GM12878 (cell line): ENCODE measurements around the gene IER5L. TPM values are rescaled to one million over a fixed set of nuclear protein-coding genes. Genes with fewer than 3 reads are reported as not detected.

Experiments
- ATAC-seq: fragments of 200-7000 bp; cut with Tn5 transposase; 3 replicates; pipeline ENCODE4 v1.9.1; 2020; ENCODE audit warnings: mild to moderate bottlenecking, moderate library complexity
- BruUV-seq: library from RNA; stranded (reverse); fragments of 400-500 nt; replicated peaks from 2 replicates; lab custom pipeline; 2021; lab: Mats Ljungman, UMichigan
- CTCF ChIA-PET: fragments of 300-600 bp; sonication (Branson Sonifier 250); formaldehyde crosslinking; extraction: SDS; loops from one replicate; lab custom pipeline; 2021; ENCODE audit warnings: inconsistent platforms; lab: Yijun Ruan, JAX
- POLR2A ChIA-PET: fragments of 350-600 bp; formaldehyde crosslinking; extraction: SDS; loops from one replicate; lab custom pipeline; 2021; ENCODE audit warnings: inconsistent platforms; lab: Charles Lee
- RAD21 ChIA-PET: fragments of 300-600 bp; sonication (Branson Sonifier 250); formaldehyde crosslinking; loops from one replicate; lab custom pipeline; 2023; ENCODE audit warnings: antibody characterized with exemption; ENCODE audit not compliant: unreplicated experiment; lab: Charles Lee
- SMC1A ChIA-PET: fragments of 300-600 bp; sonication (Branson Sonifier 250); formaldehyde crosslinking; loops from one replicate; lab custom pipeline; 2023; ENCODE audit not compliant: unreplicated experiment, uncharacterized antibody; lab: Charles Lee
- DNase-seq: peaks from one replicate; pipeline ENCODE4 v3.0.0-alpha.2; 2011; ENCODE audit warnings: low read depth, low spot score
- FAIRE-seq: peaks from 3 replicates; lab custom pipeline; 2011; peaks lifted over from hg19 to GRCh38; lab: Jason Lieb, UNC
- H2AFZ ChIP-seq: 2 replicates; pipeline ENCODE4 v1.6.0; 2011; ENCODE audit warnings: low read depth, low read length, control low read depth; ENCODE audit not compliant: control insufficient read depth
- H3K27ac ChIP-seq: 2 replicates; pipeline ENCODE4 v1.5.1; 2011; ENCODE audit warnings: control low read depth; ENCODE audit not compliant: control insufficient read depth, insufficient read depth
- H3K27me3 ChIP-seq, 2 experiments: replicated peaks in 1 of 2; 2 replicates each; pipeline versions ENCODE4 v1.6.0 to v1.6.1; 2011; ENCODE audit warnings: low read length in 1 of 2; ENCODE audit not compliant: control insufficient read depth in 2 of 2, insufficient read depth in 2 of 2
- H3K36me3 ChIP-seq, 2 experiments: 2 replicates each; pipeline ENCODE4 v1.5.1; 2011; ENCODE audit warnings: low read length in 1 of 2; ENCODE audit not compliant: control insufficient read depth in 2 of 2, insufficient read depth in 2 of 2
- H3K4me1 ChIP-seq: 2 replicates; pipeline ENCODE4 v1.6.1; 2011; ENCODE audit warnings: mild to moderate bottlenecking, low read length, moderate library complexity, mixed read lengths; ENCODE audit not compliant: control insufficient read depth, insufficient read depth
- H3K4me2 ChIP-seq: 2 replicates; pipeline ENCODE4 v1.6.0; 2011; ENCODE audit warnings: control low read depth; ENCODE audit not compliant: control insufficient read depth, insufficient read depth
- H3K4me3 ChIP-seq: fragments of 200-600 bp; sonication (generic); 2 replicates; pipeline ENCODE4 v1.5.1; 2016
- H3K79me2 ChIP-seq: 2 replicates; pipeline ENCODE4 v1.6.0; 2011; ENCODE audit warnings: low read length; ENCODE audit not compliant: control insufficient read depth, insufficient read depth
- H3K9ac ChIP-seq: 2 replicates; pipeline ENCODE4 v1.8.0; 2011; ENCODE audit warnings: low read length, control low read depth, mixed read lengths; ENCODE audit not compliant: control insufficient read depth, insufficient read depth
- H3K9me3 ChIP-seq: replicated peaks from 3 replicates; pipeline ENCODE4 v1.5.1; 2011; ENCODE audit warnings: mild to moderate bottlenecking, low read length; ENCODE audit not compliant: control insufficient read depth, insufficient read depth
- H4K20me1 ChIP-seq: 2 replicates; pipeline ENCODE4 v1.6.0; 2011; ENCODE audit not compliant: control insufficient read depth, insufficient read depth
- BCL11A ChIP-seq: IDR thresholded peaks from 2 replicates; pipeline ENCODE4 v1.6.1; 2011; ENCODE audit warnings: low read depth, low read length
- CHD1 ChIP-seq: IDR thresholded peaks from 2 replicates; pipeline ENCODE4 v1.6.1; 2012; ENCODE audit warnings: low read depth, low read length, improper control_type of control experiment
- ELK1 ChIP-seq: IDR thresholded peaks from 2 replicates; pipeline ENCODE4 v1.6.1; 2012; ENCODE audit warnings: low read depth, low read length, improper control_type of control experiment
- GATAD2B ChIP-seq: fragments of 450-650 bp; conservative IDR thresholded peaks from 2 replicates; pipeline ENCODE4 v1.6.1; 2017; ENCODE audit warnings: low read depth, mild to moderate bottlenecking, moderate library complexity
- IRF5 ChIP-seq: fragments of 450-650 bp; IDR thresholded peaks from 2 replicates; pipeline ENCODE4 v1.6.1; 2017; ENCODE audit warnings: borderline replicate concordance
- MAX ChIP-seq: IDR thresholded peaks from 2 replicates; pipeline ENCODE4 v1.6.1; 2012; ENCODE audit warnings: low read depth, low read length, improper control_type of control experiment
- RELA ChIP-seq: fragments of 450-650 bp; IDR thresholded peaks from 2 replicates; pipeline ENCODE4 v1.8.0; 2014; ENCODE audit warnings: borderline replicate concordance; ENCODE audit not compliant: partially characterized antibody
- ZBTB33 ChIP-seq: fragments of 450-650 bp; IDR thresholded peaks from 2 replicates; pipeline ENCODE4 v1.6.1; 2017; ENCODE audit warnings: mild to moderate bottlenecking
- WGBS: methylation state at CpG from one replicate; pipeline ENCODE4 v1.1.6; 2016; ENCODE audit warnings: low lambda C conversion rate; ENCODE audit not compliant: insufficient replicate concordance, insufficient coverage; ENCODE audit errors: missing lambda C conversion rate; 5-methylcytosine and 5-hydroxymethylcytosine counted together
- in situ Hi-C: fragments of 300-500 bp; cut with MboI; formaldehyde crosslinking; loops from 9 replicates; pipeline ENCODE4 v1.14.3; 2018; ENCODE audit warnings: mixed read lengths
- intact Hi-C: fragments of 100-400 bp; cut with micrococcal nuclease; formaldehyde crosslinking; loops from one replicate; pipeline ENCODE4 v1.14.2; 2022; ENCODE audit not compliant: unreplicated experiment
- polyA plus RNA-seq, 11 experiments: library from polyadenylated mRNA; depleted of rRNA in 4 of 11; unstranded in 6 of 11; stranded (reverse) in 5 of 11; fragments of >200 nt; fragmentation: Nextera tagmentation in 4 of 11; fragmentation: Illumina TruSeq in 1 of 11; extraction: Ambion mirVana in 4 of 11; extraction: Trizol in 1 of 11; gene quantifications; 1 replicate in 1 of 11; 2 replicates in 10 of 11; pipeline versions ENCODE4 v1.2.1 to v1.2.3, GENCODE V29; 2011 to 2016; ENCODE audit warnings: inconsistent platforms in 2 of 11, missing spikeins in 2 of 11, low read depth in 1 of 11
- total RNA-seq, 4 experiments: library from RNA; depleted of rRNA in 3 of 4; stranded (reverse); fragments of >200 nt in 3 of 4; fragmentation: Illumina TruSeq in 1 of 4; extraction: Trizol in 1 of 4; gene quantifications; 2 replicates each; pipeline versions ENCODE4 v1.2.1 to v1.2.3, GENCODE V29; 2013 to 2021

The IER5L gene
- total and polyA plus RNA-seq, 10 of the 15 experiments (the other 5 are each of a cell fraction or from before 2014, with no cell fraction given): 0.04 to 1.4 (median 0.17) TPM

DNA sequence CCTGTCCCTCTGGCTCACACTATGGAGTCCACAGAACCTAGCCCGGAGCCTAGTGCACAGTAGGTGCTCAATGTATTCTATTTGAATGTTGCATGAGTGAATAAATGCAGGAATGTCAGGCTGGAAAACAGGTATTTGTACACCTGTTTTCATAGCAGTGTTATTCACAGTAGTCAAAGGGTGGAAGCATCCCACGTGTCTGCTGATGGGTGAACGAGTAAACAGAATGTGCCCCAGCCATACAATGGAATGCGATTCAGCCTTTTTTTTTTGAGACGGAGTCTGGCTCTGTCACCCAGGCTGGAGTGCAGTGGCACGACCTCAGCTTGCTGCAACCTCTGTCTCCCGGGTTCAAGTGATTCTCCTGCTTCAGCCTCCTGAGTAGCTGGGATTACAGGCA, 31.5 kb upstream of the IER5L start (continued):
- TF ChIP-seq CHD1 (no peak), RELA (no peak)

- no peak for ATAC-seq
- no peak for DNase-seq
- Histone ChIP-seq H3K27ac (no peak overlapping the region), H3K9ac (no peak overlapping the region), H3K79me2 (no peaks in the 10 kb centered on the region), H3K36me3 (no peaks in the 10 kb centered on the region), H3K4me3 (no peak overlapping the region), H2AFZ (no peak overlapping the region), H3K9me3 (no peaks in the 10 kb centered on the region), H3K4me2 (no peak overlapping the region), H3K27me3 (no peaks in the 10 kb centered on the region), H3K4me1 (no peaks in the 10 kb centered on the region), H4K20me1 (no peaks in the 10 kb centered on the region)
- no peak for FAIRE-seq
- intact Hi-C loops (no loop called here), in situ Hi-C loops (no loop called here)
- SMC1A ChIA-PET: no interaction called here
- TF ChIP-seq IRF5 (no peak), ZBTB33 (no peak), ELK1 (no peak), GATAD2B (no peak), BCL11A (no peak), MAX (no peak)
- WGBS: 25% methylated on average over 4 of the region's 4 CpGs
- RAD21 ChIA-PET: no interaction called here
- CTCF ChIA-PET: no interaction called here
- POLR2A ChIA-PET: no interaction called here
- no TSS peak for BruUV-seq
Observed at GRCh38 chr9:129209109-129209508, 31.0 kb upstream of the IER5L start.
